ENCODE measurements around the gene PTCH2.
A peak's percentile ranks its signal among the peaks of the same experiment; 100 is the strongest.
"Not testable (repeated sequence)": the region's sequence is repeated elsewhere in the genome, so short reads cannot be mapped to it uniquely, and the experiment has no call there.

The PTCH2 gene

DNA sequence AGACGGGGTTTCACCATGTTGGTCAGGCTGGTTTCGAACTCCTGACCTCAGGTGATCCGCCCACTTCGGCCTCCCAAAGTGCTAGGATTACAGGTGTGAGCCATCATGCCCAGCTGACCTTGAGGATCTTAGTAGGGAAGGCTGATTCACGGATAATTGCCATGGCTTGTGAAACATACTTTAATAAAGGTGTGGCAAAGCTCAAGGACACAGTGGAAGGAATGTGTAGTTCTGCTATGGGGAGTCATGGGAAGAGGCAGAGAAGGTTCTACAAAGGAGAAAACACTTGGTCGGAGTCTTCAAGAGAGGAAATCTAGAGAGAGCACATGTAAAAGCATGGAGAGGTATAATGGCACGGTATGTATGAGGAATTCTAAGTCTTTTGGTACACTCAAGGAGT, 12.7 kb upstream of the PTCH2 start:
- Histone ChIP-seq H3K27me3 (ENCODE audit: control insufficient read depth, insufficient read depth, low read length) (no peaks in the 10 kb centered on the region), H3K9me3 (ENCODE audit: control insufficient read depth, low read length) (no peaks in the 10 kb centered on the region)

DNA sequence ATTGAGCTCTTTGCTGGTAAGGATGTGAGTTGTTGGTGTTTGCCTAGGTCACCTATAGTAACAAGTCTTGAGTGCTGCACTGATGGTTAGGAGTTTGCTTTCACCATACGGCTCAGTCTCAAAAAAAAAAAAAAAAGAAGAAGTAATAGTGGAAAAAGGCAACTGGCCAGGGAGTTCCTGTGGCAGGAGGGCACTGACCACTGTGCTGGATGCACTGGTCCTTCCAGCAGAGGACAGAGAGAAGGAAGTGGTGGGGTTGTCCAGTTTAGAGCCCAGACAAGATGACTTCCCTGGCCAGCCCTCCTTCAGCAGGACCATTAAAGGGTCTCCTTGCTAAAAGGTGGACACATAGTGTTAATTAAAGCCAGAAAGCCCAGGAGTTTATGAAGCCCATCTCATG, 11.9 kb upstream of the PTCH2 start:
- Histone ChIP-seq H3K9ac (ENCODE audit: low read length) (no peak overlapping the region), H3K4me3 (ENCODE audit: low read length) (no peak overlapping the region), H3K9me3 (ENCODE audit: control insufficient read depth, low read length) (no peaks in the 10 kb centered on the region), H3K36me3 (ENCODE audit: control insufficient read depth, insufficient read depth, low read length) (no peaks in the 10 kb centered on the region), H3K27me3 (ENCODE audit: control insufficient read depth, insufficient read depth, low read length) (no peaks in the 10 kb centered on the region), H3K4me1 (ENCODE audit: control insufficient read depth, insufficient read depth, low read length) (no peaks in the 10 kb centered on the region)

More for the DNA sequence above, 12.7 kb upstream of the PTCH2 start:
- Histone ChIP-seq H3K36me3 (ENCODE audit: control insufficient read depth, insufficient read depth, low read length) (no peaks in the 10 kb centered on the region), H3K4me3 (ENCODE audit: low read length) (no peak overlapping the region), H3K4me1 (ENCODE audit: control insufficient read depth, insufficient read depth, low read length) (no peaks in the 10 kb centered on the region), H3K9ac (ENCODE audit: low read length) (no peak overlapping the region)

DNA sequence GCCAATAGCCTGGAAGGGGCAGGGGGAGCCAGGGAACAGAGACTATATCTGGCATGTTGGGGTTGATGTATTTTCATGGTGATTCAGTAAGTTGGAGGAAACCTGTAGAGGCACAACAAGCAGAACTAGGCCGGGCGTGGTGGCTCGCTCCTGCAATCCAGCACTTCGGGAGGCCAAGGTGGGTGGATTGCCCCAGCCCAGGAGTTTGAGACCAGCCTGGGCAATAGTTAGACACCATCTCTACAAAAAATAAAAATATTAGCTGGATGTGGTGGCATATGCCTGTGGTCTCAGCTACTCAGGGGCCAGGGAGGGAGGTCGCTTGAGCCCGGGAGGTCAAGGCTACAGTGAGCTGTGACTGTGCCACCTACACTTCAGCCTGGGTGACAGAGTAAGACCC, 10.1 kb upstream of the PTCH2 start:
- H3K27me3 ChIP-seq (ENCODE audit: control insufficient read depth, insufficient read depth, low read length): no peaks in the 10 kb centered on the region
- H3K4me1 ChIP-seq (ENCODE audit: control insufficient read depth, insufficient read depth, low read length): no peaks in the 10 kb centered on the region
- H3K9ac ChIP-seq (ENCODE audit: low read length): no peak overlapping the region
- H3K36me3 ChIP-seq (ENCODE audit: control insufficient read depth, insufficient read depth, low read length): no peaks in the 10 kb centered on the region
- no peaks in the 10 kb centered on the region for H3K9me3 ChIP-seq (ENCODE audit: control insufficient read depth, low read length)
- H3K4me3 ChIP-seq (ENCODE audit: low read length): no peak overlapping the region

DNA sequence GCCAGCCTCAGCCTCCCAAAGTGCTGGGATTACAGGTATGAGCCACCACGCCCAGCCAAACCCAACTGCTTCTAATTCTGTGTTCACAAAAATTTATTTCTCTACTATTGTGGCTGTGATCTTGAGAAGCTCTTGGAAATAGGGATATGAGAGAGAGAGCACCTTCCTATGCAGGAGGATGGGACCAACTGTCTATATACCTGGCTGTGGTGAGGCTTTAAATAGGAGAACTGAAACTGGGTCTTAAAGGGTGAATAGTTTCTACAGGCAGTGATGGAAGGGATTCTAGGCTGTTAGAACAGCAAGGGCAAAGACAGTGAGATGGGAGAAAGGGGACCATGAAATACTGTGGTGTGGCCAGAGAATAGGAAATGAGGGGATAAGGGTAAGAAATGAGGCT, 8.3 kb upstream of the PTCH2 start:
- Histone ChIP-seq H3K9me3 (ENCODE audit: control insufficient read depth, low read length) (no peaks in the 10 kb centered on the region), H3K27me3 (ENCODE audit: control insufficient read depth, insufficient read depth, low read length) (no peaks in the 10 kb centered on the region), H3K36me3 (ENCODE audit: control insufficient read depth, insufficient read depth, low read length) (no peaks in the 10 kb centered on the region), H3K9ac (ENCODE audit: low read length) (no peak overlapping the region), H3K4me3 (ENCODE audit: low read length) (no peak overlapping the region), H3K4me1 (ENCODE audit: control insufficient read depth, insufficient read depth, low read length) (no peaks in the 10 kb centered on the region)

DNA sequence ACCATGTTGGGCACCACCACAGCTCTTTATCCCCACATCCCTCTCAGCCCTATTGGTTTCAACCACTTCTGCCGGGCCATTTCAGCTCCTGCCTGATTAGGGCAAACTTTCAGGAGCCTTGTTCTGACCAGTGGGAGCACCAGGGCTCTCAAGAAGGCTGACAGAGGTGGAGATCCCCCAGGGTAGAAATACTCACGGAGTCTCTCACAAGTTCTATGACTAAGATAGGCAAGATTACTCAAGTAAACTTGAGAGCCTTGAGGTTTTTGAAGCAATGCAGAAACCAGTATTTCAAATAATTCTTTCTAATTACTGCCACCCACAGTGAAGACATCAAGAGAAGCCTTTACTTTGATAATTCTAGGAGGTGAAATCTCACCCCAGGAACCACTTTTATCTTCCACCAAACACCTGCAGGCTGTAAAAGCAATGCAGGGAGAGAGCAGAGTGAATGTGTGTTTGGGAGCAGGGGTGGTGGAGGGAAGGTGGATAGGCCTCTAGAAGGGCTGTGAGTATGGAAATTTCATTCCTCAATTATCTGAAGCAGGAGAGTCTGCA, 6.6 kb upstream of the PTCH2 start:
- H3K4me1 ChIP-seq (ENCODE audit: control insufficient read depth, insufficient read depth, low read length): no peaks in the 10 kb centered on the region

DNA sequence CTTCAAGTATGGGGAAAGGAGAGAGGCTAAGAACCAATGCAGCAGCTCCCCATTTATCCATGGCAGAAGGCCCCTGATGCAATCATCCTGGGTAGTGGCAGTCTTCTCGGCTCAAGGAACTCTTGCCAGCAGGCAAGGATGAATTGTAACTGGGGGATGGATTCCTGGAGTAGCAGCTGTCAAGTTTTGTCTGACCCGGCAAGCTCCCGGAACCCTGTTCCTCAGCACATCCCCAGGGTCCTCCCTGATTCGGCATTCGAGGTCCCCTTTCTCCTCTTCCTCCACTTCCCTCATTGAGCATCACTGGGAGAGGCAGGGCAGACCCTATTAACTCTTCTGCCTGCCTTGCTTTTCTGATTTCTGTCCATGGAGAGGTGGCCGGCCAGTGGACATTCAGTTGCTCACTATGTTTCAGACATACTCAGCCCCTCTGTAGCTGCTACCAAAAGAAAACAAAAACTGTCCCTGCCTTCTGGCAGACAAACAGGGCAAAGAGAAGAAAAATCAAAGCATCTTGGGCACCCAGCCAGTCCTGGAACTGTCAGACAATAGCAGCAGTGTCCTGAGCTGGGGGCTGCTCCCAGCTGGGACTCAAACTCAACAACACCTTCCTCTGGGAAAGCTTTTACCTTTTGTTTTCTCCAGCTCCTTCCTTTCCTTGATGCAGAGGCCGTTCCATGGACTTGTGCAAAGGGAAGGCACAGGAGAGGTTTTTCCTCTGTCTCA, 5.6 kb upstream of the PTCH2 start:
- Histone ChIP-seq H3K9me3 (ENCODE audit: control insufficient read depth, low read length) (no peaks in the 10 kb centered on the region), H3K9ac (ENCODE audit: low read length) (no peak overlapping the region), H3K36me3 (ENCODE audit: control insufficient read depth, insufficient read depth, low read length) (no peaks in the 10 kb centered on the region), H3K27me3 (ENCODE audit: control insufficient read depth, insufficient read depth, low read length) (no peaks in the 10 kb centered on the region), H3K4me1 (ENCODE audit: control insufficient read depth, insufficient read depth, low read length) (no peaks in the 10 kb centered on the region), H3K4me3 (ENCODE audit: low read length) (no peak overlapping the region)

More for the DNA sequence above, 6.6 kb upstream of the PTCH2 start:
- no peaks in the 10 kb centered on the region for H3K36me3 ChIP-seq (ENCODE audit: control insufficient read depth, insufficient read depth, low read length)
- H3K9me3 ChIP-seq (ENCODE audit: control insufficient read depth, low read length): no peaks in the 10 kb centered on the region
- H3K27me3 ChIP-seq (ENCODE audit: control insufficient read depth, insufficient read depth, low read length): no peaks in the 10 kb centered on the region
- no peak overlapping the region for H3K4me3 ChIP-seq (ENCODE audit: low read length)
- H3K9ac ChIP-seq (ENCODE audit: low read length): no peak overlapping the region

DNA sequence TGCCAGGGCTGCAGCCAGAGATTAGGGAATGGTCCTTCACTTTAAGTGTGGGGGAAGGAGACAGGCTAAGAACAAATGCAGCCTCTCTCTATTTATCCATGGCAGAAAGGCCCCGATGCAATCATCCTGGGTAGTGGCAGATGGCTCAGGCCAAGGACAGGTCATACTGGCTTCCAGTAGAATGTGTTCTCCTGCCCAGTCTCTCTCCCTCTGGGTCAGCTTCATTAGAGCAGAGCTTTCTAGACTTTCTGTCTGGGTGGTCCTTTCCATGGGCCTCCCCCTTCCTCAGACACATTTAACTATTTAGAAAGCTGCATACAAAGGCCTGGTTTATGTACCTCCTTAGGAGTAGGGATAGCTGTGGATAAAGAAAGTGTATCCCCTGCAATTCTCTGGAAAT, 4.8 kb upstream of the PTCH2 start:
- Histone ChIP-seq H3K36me3 (ENCODE audit: control insufficient read depth, insufficient read depth, low read length) (no peaks in the 10 kb centered on the region), H3K27me3 (ENCODE audit: control insufficient read depth, insufficient read depth, low read length) (peaks cover under 1% of the 10 kb centered on the region), H3K4me1 (ENCODE audit: control insufficient read depth, insufficient read depth, low read length) (no peaks in the 10 kb centered on the region), H3K9ac (ENCODE audit: low read length) (no peak overlapping the region), H3K4me3 (ENCODE audit: low read length) (no peak overlapping the region), H3K9me3 (ENCODE audit: control insufficient read depth, low read length) (no peaks in the 10 kb centered on the region)

DNA sequence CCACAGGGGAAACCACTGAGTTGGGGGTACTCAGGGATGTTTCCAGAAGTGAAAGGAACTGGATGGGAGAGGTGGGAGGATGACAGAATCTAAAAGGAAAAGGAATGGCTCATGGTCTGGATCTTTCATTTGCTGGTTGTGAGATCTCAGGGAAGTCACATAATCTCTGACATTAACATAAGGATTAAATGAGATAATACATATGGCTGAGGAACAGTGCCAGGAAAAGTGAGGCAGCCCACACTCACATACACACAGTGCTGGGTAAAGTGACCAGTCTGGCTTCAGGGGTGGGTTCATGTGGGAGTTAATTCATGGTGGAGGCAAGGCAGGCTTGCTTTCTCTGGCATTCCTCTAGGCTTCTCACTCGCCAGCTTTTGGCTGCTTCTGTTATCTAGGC, 3.9 kb upstream of the PTCH2 start:
- Histone ChIP-seq H3K4me1 (ENCODE audit: control insufficient read depth, insufficient read depth, low read length) (no peaks in the 10 kb centered on the region), H3K36me3 (ENCODE audit: control insufficient read depth, insufficient read depth, low read length) (no peaks in the 10 kb centered on the region), H3K9ac (ENCODE audit: low read length) (no peak overlapping the region), H3K9me3 (ENCODE audit: control insufficient read depth, low read length) (no peaks in the 10 kb centered on the region), H3K27me3 (ENCODE audit: control insufficient read depth, insufficient read depth, low read length) (peaks cover 3% of the 10 kb centered on the region), H3K4me3 (ENCODE audit: low read length) (no peak overlapping the region)

DNA sequence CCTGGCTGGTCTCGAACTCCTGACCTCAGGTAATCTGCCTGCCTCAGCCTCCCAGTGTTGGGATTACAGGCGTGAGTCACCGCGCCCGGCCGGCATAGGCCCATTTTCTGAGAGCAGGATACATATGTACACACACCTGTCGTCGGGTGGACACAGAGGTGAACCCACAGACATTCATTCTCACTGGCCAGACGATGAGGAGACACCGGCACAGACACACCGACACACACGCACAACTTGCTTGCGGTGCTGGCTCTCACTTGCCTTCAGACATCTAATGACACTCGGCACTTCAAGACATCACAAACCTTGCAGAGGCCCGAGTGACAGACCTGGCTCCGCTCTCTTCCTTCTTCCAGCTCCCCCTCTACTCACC, 579 bp downstream of the PTCH2 start:
- H3K9me3 ChIP-seq (ENCODE audit: control insufficient read depth, low read length): no peaks in the 10 kb centered on the region
- peak overlapping the region; percentile 62 for H3K9ac ChIP-seq (ENCODE audit: low read length)
- no peaks in the 10 kb centered on the region for H3K4me1 ChIP-seq (ENCODE audit: control insufficient read depth, insufficient read depth, low read length)
- no peak overlapping the region for H3K4me3 ChIP-seq (ENCODE audit: low read length)
- H3K27me3 ChIP-seq (ENCODE audit: control insufficient read depth, insufficient read depth, low read length): peaks cover 3% of the 10 kb centered on the region
- H3K36me3 ChIP-seq (ENCODE audit: control insufficient read depth, insufficient read depth, low read length): no peaks in the 10 kb centered on the region

DNA sequence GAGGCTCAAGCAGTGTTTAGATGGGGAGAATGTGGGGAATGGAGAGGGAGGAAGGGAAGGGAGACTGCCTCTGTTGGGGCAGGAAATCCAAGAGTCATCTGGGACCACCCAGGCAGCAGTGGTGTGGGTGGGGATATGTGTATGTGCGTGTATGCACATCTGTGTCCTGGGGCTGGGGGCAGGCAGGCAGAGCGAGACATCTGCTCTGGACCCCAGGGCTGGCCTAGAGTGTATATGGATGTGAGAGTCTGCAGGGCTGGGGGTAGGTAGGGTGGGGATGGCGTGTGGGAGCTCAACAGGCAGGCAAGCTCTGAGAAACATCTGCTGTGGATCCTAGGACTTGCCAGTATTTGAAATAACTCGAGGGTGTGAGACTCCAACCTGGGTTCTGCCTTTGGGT, 3.5 kb downstream of the PTCH2 start:
- Histone ChIP-seq H3K4me3 (ENCODE audit: low read length) (no peak overlapping the region), H3K36me3 (ENCODE audit: control insufficient read depth, insufficient read depth, low read length) (no peaks in the 10 kb centered on the region), H3K4me1 (ENCODE audit: control insufficient read depth, insufficient read depth, low read length) (peaks cover 6% of the 10 kb centered on the region), H3K9ac (ENCODE audit: low read length) (no peak overlapping the region), H3K27me3 (ENCODE audit: control insufficient read depth, insufficient read depth, low read length) (peaks cover 3% of the 10 kb centered on the region), H3K9me3 (ENCODE audit: control insufficient read depth, low read length) (no peaks in the 10 kb centered on the region)

DNA sequence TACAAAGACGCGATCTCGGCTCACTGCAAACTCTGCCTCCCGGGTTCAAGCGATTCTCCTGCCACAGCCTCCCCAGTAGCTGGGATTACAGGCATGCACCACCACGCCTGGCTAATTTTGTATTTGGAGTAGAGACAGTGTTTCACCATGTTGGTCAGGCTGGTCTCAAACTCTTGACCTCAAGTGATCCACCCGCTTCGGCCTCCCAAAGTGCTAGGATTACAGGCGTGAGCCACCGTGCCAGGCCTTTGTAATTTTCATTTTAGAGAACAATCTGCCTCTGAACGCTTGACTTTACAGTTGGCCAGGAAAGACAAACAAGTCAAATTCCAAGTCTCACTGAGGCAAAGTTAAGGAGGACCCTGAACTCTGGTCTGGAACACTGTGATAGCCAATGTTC, 4.8 kb downstream of the PTCH2 start:
- not testable (repeated sequence) for H3K4me3 ChIP-seq (ENCODE audit: low read length); H3K27me3 ChIP-seq (ENCODE audit: control insufficient read depth, insufficient read depth, low read length); H3K9me3 ChIP-seq (ENCODE audit: control insufficient read depth, low read length); H3K4me1 ChIP-seq (ENCODE audit: control insufficient read depth, insufficient read depth, low read length); H3K36me3 ChIP-seq (ENCODE audit: control insufficient read depth, insufficient read depth, low read length); H3K9ac ChIP-seq (ENCODE audit: low read length)

DNA sequence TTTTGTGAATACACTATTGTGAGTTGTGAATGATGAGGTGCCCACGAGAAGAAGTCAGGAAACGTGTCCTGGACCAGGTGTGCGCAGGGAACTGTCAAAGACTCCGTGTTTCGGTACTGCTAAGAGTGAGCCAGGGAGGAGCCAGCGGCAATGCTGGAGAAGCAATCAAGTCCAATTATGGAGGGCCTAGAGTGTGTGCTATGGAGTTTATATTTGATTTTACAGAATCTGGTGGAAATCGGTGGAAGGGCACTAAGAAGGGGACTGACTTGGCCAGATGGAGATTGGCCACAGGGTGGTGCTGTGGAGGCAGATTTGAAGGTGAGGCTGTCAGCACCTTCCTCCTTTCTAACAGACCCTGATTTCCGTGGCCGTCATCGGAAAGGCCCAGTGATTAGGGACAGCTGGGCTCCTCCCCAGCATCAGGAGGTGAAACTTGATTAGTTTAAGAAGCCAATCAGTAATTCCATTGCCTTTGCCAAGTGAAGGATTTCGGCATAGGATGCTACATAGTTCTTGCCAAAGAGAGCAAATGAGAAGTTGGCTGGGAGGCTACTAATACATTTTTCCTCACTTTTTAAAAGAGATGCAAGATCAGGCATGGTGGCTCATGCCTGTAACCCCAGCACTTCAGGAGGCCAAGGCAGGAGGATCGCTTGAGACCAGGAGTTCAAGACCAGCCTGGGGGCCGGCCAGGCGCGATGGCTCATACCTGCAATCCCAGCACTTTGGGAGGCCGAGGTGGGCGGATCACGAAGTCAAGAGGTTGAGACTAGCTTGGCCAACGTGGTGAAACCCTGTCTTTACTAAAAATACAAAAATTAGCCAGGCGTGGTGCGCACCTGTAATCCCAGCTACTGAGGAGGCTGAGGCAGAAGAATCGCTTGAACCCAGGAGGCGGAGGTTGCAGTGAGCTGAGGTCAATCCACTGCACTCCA, 7.0 kb downstream of the PTCH2 start:
- H3K4me3 ChIP-seq (ENCODE audit: low read length): no peak overlapping the region
- no peaks in the 10 kb centered on the region for H3K9me3 ChIP-seq (ENCODE audit: control insufficient read depth, low read length)
- no peaks in the 10 kb centered on the region for H3K27me3 ChIP-seq (ENCODE audit: control insufficient read depth, insufficient read depth, low read length)
- peak overlapping the region; percentile 11 for H3K9ac ChIP-seq (ENCODE audit: low read length)
- peaks cover 6% of the 10 kb centered on the region for H3K4me1 ChIP-seq (ENCODE audit: control insufficient read depth, insufficient read depth, low read length)
- H3K36me3 ChIP-seq (ENCODE audit: control insufficient read depth, insufficient read depth, low read length): no peaks in the 10 kb centered on the region

Measured in mucosa of stomach (tissue), 1 donor.